Activated CD4-positive, alpha-beta memory T cell treated with anti-CD3 and anti-CD28 coated beads, Interleukin-2, amount 10 ng/mL, durations not matched to agents 7 days and 5 days (primary cell): ENCODE measurements around the gene IFIH1. TPM values are rescaled to one million over a fixed set of nuclear protein-coding genes. Genes with fewer than 3 reads are reported as not detected.

ENCODE experiments used
- CTCF ChIA-PET: fragments of 350-600 bp; sonication (Branson Sonifier 250); formaldehyde crosslinking; loops from one replicate; lab custom pipeline; 2021; ENCODE audit warnings: antibody characterized with exemption, inconsistent platforms; lab: Charles Lee
- POLR2A ChIA-PET: fragments of 350-600 bp; sonication (Branson Sonifier 250); formaldehyde crosslinking; loops from one replicate; lab custom pipeline; 2021; ENCODE audit warnings: antibody characterized with exemption; lab: Charles Lee
- DNase-seq: peaks from one replicate; pipeline ENCODE4 v3.0.0-alpha.2; 2020
- H3K27ac Mint-ChIP-seq: one replicate; pipeline ENCODE4 v1.8.0; 2021; ENCODE audit warnings: mild to moderate bottlenecking, mixed read lengths
- H3K27me3 Mint-ChIP-seq: one replicate; pipeline ENCODE4 v1.8.0; 2021; ENCODE audit warnings: mixed read lengths
- H3K36me3 Mint-ChIP-seq: one replicate; pipeline ENCODE4 v1.8.0; 2021; ENCODE audit warnings: low read depth, mixed read lengths
- H3K4me1 Mint-ChIP-seq: one replicate; pipeline ENCODE4 v1.8.0; 2021; ENCODE audit warnings: mixed read lengths
- H3K4me3 Mint-ChIP-seq: one replicate; pipeline ENCODE4 v1.8.0; 2021; ENCODE audit warnings: mild to moderate bottlenecking, mixed read lengths
- H3K9me3 Mint-ChIP-seq: one replicate; pipeline ENCODE4 v1.8.0; 2021; ENCODE audit warnings: mixed read lengths
- total RNA-seq, 2 experiments: library from RNA; stranded (reverse); gene quantifications; one replicate each; pipeline ENCODE4 v1.2.3, GENCODE V29; 2021

The IFIH1 gene
- total RNA-seq, 2 experiments from 2014 or later = 63.9 to 66.9 TPM

- POLR2A ChIA-PET = interaction anchor here (0.6 to 0.9 kb wide), 2 partner anchors 10 to 40 kb away, joined by 3 read pairs; partner anchors contain the start of gene IFIH1
- Mint-ChIP-seq H3K27ac (no peak overlapping the region), H3K4me1 (peaks cover 5% of the 10 kb centered on the region), H3K9me3 (no peaks in the 10 kb centered on the region), H3K36me3 (peaks cover 12% of the 10 kb centered on the region), H3K4me3 (no peak overlapping the region), H3K27me3 (no peaks in the 10 kb centered on the region)
- no peak for DNase-seq
- CTCF ChIA-PET = interaction anchor here (0.8 to 2.9 kb wide), 5 partner anchors 10 to 131 kb away, joined by 3 to 20 read pairs (median 3); partner anchors contain the start of gene IFIH1
These were observed 10.1 kb upstream of the IFIH1 start for GRCh38 chr2:162328424-162329157.

GRCh38 chr2:162327806-162328205, 9.3 kb upstream of the IFIH1 start:
- ChIA-PET POLR2A (interaction anchor here (0.6 kb wide), 1 partner anchor 39 kb away, joined by 3 read pairs; no protein-coding TSS in a partner anchor), CTCF (interaction anchor here (0.8 to 2.9 kb wide), 3 partner anchors 9 to 131 kb away, joined by 3 to 20 read pairs (median 5); partner anchors contain the start of gene IFIH1)
- no peaks in the 10 kb centered on the region for H3K27me3 Mint-ChIP-seq
- H3K4me1 Mint-ChIP-seq = peaks cover 5% of the 10 kb centered on the region
- H3K36me3 Mint-ChIP-seq = peaks cover 12% of the 10 kb centered on the region
- H3K4me3 Mint-ChIP-seq = no peak overlapping the region
- no peaks in the 10 kb centered on the region for H3K9me3 Mint-ChIP-seq
- no peak for DNase-seq
- H3K27ac Mint-ChIP-seq = no peak overlapping the region

DNA sequence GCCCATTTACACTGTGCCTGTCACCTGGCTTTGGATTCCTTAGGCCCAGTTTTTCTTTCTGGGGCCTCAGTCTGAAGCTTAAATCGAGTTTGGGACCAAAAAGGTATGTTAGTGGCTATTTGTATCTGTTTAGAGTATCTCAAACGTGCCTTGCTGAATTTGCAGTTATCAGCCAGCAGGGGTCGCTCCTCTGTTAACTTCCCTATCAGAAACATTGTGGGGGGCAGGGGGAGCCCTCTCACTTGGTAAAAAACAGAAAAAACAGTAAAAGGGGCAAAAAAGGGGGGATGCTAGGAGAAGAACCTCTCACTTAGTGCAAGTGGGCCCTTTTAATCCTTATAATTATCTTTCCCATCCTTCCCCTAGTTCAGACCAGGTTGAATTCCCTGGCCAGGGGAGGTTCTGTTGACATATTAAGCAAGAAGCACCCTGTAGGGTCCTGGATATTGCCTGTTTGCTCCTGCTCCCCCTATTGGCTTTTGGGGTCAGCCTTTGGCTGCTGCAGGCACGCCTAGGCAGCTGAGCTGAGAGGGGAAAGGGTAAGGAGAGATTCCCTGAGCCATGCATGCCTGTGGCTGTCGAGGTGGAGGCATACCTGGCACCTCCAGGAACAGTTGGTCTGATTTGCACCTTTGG, 8.8 kb upstream of the IFIH1 start:
- no peaks in the 10 kb centered on the region for H3K9me3 Mint-ChIP-seq
- ChIA-PET CTCF (interaction anchor here (0.7 to 2.9 kb wide), 2 partner anchors 9 to 16 kb away, joined by 3 to 20 read pairs; partner anchors contain the start of genes GCA and IFIH1), POLR2A (no interaction called here)
- H3K27me3 Mint-ChIP-seq = no peaks in the 10 kb centered on the region
- H3K4me1 Mint-ChIP-seq = peaks cover 5% of the 10 kb centered on the region
- no peak for DNase-seq
- no peak overlapping the region for H3K27ac Mint-ChIP-seq
- no peak overlapping the region for H3K4me3 Mint-ChIP-seq
- H3K36me3 Mint-ChIP-seq = peaks cover 12% of the 10 kb centered on the region

GRCh38 chr2:162324953-162325352, 6.5 kb upstream of the IFIH1 start:
- POLR2A ChIA-PET = no interaction called here
- no peak overlapping the region for H3K4me3 Mint-ChIP-seq
- no peaks in the 10 kb centered on the region for H3K27me3 Mint-ChIP-seq
- CTCF ChIA-PET = no interaction called here
- H3K9me3 Mint-ChIP-seq = no peaks in the 10 kb centered on the region
- H3K4me1 Mint-ChIP-seq = peaks cover 21% of the 10 kb centered on the region
- peaks cover 17% of the 10 kb centered on the region for H3K36me3 Mint-ChIP-seq
- H3K27ac Mint-ChIP-seq = no peak overlapping the region
- DNase-seq = no peak

DNA sequence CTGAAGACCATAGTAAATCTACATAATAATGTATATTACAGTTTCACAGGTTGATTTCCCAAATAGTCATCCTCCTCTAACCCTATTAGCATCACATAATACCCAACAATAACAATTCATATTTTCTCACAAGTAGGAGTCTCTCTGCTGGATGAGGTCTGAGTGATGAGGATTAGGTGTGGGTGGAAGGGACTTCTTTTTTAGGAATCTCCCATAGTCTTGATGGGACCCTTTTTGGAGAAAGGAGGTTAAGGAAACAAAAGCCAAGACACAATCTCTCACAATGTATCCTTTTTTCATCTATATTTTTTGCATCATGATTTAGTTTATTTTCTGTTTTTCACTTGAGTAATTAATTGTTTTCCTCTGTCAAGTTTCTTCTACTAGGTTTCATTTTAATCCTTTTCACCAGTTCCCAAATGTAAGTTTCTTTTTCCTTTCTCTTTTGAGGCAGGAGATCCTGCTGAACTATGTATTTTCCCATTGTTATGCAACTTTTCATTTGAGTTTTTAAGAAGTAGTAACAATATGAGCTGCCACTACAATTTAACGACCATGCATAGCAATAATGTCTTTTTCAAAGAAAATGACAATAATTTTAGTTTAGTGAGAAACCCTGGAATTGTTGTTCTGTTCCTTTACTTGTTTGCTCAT, 2.5 kb upstream of the IFIH1 start:
- CTCF ChIA-PET = interaction anchor here (1.5 to 3.9 kb wide), 2 partner anchors 14 to 22 kb away, joined by 3 to 41 read pairs; no protein-coding TSS in a partner anchor
- H3K4me3 Mint-ChIP-seq = peak overlapping the region; percentile 6

GRCh38 chr2:162317861-162318327, 590 bp downstream of the IFIH1 start:
- peaks cover 40% of the 10 kb centered on the region for H3K36me3 Mint-ChIP-seq
- H3K4me3 Mint-ChIP-seq = peak overlapping the region; percentile 89
- ChIA-PET POLR2A (interaction anchor here (0.8 to 3.2 kb wide), 12 partner anchors 10 to 1182 kb away, joined by 3 to 22 read pairs (median 5); partner anchors contain the start of genes DPP4 and GCA), CTCF (interaction anchor here (1.1 to 3.9 kb wide), 8 partner anchors 10 to 192 kb away, joined by 3 to 41 read pairs (median 8); partner anchors contain the start of gene GCA)
- peak overlapping the region; percentile 94 for H3K27ac Mint-ChIP-seq
- no peaks in the 10 kb centered on the region for H3K27me3 Mint-ChIP-seq
- peaks cover 60% of the 10 kb centered on the region for H3K4me1 Mint-ChIP-seq
- H3K9me3 Mint-ChIP-seq = no peaks in the 10 kb centered on the region
- DNase-seq = peak; percentile 41

More for the DNA sequence above, 2.5 kb upstream of the IFIH1 start:
- DNase-seq = no peak
- H3K27me3 Mint-ChIP-seq = no peaks in the 10 kb centered on the region
- POLR2A ChIA-PET = no interaction called here
- H3K27ac Mint-ChIP-seq = no peak overlapping the region
- peaks cover 35% of the 10 kb centered on the region for H3K4me1 Mint-ChIP-seq
- peaks cover 28% of the 10 kb centered on the region for H3K36me3 Mint-ChIP-seq
- no peaks in the 10 kb centered on the region for H3K9me3 Mint-ChIP-seq

DNA sequence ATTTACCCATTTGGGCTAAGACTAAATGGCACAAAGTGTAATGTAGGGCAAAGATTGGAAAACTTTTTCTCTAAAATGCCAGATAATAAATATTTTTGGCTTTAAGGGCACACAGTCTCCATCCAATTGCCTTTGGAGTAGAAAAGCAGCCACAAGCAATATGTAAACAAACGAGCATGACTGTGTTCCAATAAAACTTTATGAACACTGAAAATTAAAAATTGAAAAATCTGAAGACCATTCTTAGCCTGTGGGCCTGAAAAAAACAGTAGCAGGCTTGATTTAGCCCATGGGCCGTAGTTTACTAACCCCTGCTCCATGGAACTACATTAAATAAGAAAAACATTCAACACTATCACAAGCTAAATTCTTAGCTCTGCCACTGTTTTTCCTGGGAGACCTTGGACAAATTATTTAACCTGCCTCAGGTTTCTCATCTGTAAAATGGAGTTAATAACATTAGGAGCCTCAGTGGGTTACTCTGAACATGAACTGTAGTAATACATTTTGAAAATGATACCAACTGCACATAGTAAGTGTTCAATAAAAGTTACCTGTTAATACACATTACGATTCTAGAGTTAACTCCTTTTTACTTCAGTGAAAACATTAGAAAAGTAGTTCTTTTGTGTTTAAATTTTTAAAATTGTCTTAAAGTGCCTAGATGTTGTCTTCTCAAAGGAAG, 1.3 kb downstream of the IFIH1 start:
- ChIA-PET CTCF (interaction anchor here (1.1 to 3.9 kb wide), 6 partner anchors 11 to 37 kb away, joined by 3 to 41 read pairs (median 13); no protein-coding TSS in a partner anchor), POLR2A (interaction anchor here (0.8 to 3.2 kb wide), 5 partner anchors 9 to 364 kb away, joined by 3 to 22 read pairs (median 5); partner anchors contain the start of gene DPP4)
- no peaks in the 10 kb centered on the region for H3K27me3 Mint-ChIP-seq
- DNase-seq = no peak
- peaks cover 41% of the 10 kb centered on the region for H3K36me3 Mint-ChIP-seq
- peaks cover 67% of the 10 kb centered on the region for H3K4me1 Mint-ChIP-seq
- H3K27ac Mint-ChIP-seq = peak overlapping the region; percentile 94
- no peaks in the 10 kb centered on the region for H3K9me3 Mint-ChIP-seq
- peak overlapping the region; percentile 89 for H3K4me3 Mint-ChIP-seq

DNA sequence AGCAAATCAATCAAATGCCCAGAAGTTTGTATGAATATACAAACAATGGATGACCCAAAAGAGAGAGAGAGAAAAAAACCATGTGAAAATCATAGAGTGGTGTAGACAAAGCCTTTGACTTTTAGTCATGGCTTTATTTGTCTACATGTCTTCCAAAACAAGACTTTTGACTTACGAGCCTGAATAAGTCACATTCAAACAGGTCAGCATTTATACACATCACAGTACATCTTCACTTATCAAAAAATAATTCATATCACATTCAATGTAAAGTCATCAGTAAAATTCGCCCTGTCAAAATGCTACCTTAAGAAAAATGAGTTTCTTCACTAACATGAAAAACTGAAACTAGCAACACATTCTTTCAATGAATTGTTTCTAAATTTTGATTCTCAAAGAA, 1.9 kb downstream of the IFIH1 start:
- no peaks in the 10 kb centered on the region for H3K9me3 Mint-ChIP-seq
- H3K4me3 Mint-ChIP-seq = peak overlapping the region; percentile 89

DNA sequence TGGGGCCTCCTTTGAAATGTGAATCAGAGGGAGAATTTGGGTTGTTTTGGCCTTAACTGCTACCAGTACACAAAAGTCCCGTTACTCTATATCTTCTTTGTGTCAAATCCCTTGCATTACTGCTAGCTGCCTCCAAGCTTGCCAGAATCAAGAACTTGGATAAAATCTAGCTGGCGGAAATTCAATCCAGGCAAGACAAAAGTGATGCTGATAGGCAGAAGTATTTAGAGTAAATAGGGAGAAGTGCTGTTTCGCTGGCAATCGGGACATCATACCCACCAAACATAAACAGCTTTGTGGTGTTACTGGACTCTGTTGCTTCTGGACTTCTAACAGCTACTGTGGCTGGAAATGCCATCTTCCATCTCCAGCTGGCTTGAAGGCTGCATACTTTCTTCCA, 2.5 kb downstream of the IFIH1 start:
- no peak for DNase-seq
- Mint-ChIP-seq H3K27me3 (no peaks in the 10 kb centered on the region), H3K9me3 (no peaks in the 10 kb centered on the region), H3K36me3 (peaks cover 45% of the 10 kb centered on the region), H3K4me1 (peaks cover 72% of the 10 kb centered on the region), H3K27ac (no peak overlapping the region), H3K4me3 (peak overlapping the region; percentile 89)
- ChIA-PET POLR2A (interaction anchor here (0.7 kb wide), 1 partner anchor 27 kb away, joined by 4 read pairs; no protein-coding TSS in a partner anchor), CTCF (interaction anchor here (1.0 to 2.0 kb wide), 6 partner anchors 11 to 19 kb away, joined by 3 to 11 read pairs (median 6); no protein-coding TSS in a partner anchor)

More for the DNA sequence above, 1.9 kb downstream of the IFIH1 start:
- H3K27me3 Mint-ChIP-seq = no peaks in the 10 kb centered on the region
- no peak for DNase-seq
- H3K36me3 Mint-ChIP-seq = peaks cover 46% of the 10 kb centered on the region
- peak overlapping the region; percentile 94 for H3K27ac Mint-ChIP-seq
- ChIA-PET POLR2A (interaction anchor here (3.2 kb wide), 1 partner anchor 8 kb away, joined by 22 read pairs; no protein-coding TSS in a partner anchor), CTCF (interaction anchor here (1.0 to 3.7 kb wide), 8 partner anchors 11 to 20 kb away, joined by 3 to 20 read pairs (median 6); no protein-coding TSS in a partner anchor)
- H3K4me1 Mint-ChIP-seq = peaks cover 73% of the 10 kb centered on the region

DNA sequence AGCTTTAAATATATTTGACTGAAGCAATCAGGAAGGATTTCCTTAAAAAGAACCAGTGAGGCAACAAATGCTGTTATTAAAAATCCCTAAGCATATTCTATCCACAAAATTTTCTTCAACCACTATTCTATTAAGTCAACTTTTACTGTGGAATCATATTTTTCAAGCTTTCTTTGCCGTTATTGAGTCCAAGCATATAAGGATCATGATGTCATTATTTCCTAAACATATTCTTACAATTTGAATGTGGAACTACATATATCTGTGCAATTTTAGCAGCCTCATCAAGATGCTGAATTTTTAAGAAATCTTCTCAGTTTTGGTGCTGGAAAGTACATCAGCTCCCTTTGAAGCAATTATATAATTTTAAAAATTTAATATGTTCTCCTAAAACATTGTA, 5.6 kb downstream of the IFIH1 start:
- peaks cover 68% of the 10 kb centered on the region for H3K36me3 Mint-ChIP-seq
- POLR2A ChIA-PET = no interaction called here
- peaks cover 71% of the 10 kb centered on the region for H3K4me1 Mint-ChIP-seq

GRCh38 chr2:162308747-162309503, 9.6 kb downstream of the IFIH1 start:
- H3K4me1 Mint-ChIP-seq = peaks cover 48% of the 10 kb centered on the region
- H3K36me3 Mint-ChIP-seq = peaks cover 62% of the 10 kb centered on the region
- H3K27me3 Mint-ChIP-seq = no peaks in the 10 kb centered on the region
- CTCF ChIA-PET = interaction anchor here (1.5 to 3.4 kb wide), 3 partner anchors 8 to 11 kb away, joined by 5 to 16 read pairs (median 10); partner anchors contain the start of gene IFIH1
- POLR2A ChIA-PET = interaction anchor here (3.4 kb wide), 1 partner anchor 9 kb away, joined by 22 read pairs; the partner anchor contains the start of gene IFIH1
- DNase-seq = no peak
- H3K9me3 Mint-ChIP-seq = no peaks in the 10 kb centered on the region
- H3K27ac Mint-ChIP-seq = no peak overlapping the region
- H3K4me3 Mint-ChIP-seq = no peak overlapping the region

More for the DNA sequence above, 5.6 kb downstream of the IFIH1 start:
- Mint-ChIP-seq H3K9me3 (no peaks in the 10 kb centered on the region), H3K27ac (no peak overlapping the region), H3K27me3 (no peaks in the 10 kb centered on the region), H3K4me3 (no peak overlapping the region)
- no peak for DNase-seq
- CTCF ChIA-PET = interaction anchor here (0.8 to 2.8 kb wide), 3 partner anchors 12 to 21 kb away, joined by 3 to 9 read pairs (median 8); no protein-coding TSS in a partner anchor
